ENCODE measurements around the gene DBP.
"Not testable (repeated sequence)": the region's sequence is repeated elsewhere in the genome, so short reads cannot be mapped to it uniquely, and the experiment has no call there.

DNA sequence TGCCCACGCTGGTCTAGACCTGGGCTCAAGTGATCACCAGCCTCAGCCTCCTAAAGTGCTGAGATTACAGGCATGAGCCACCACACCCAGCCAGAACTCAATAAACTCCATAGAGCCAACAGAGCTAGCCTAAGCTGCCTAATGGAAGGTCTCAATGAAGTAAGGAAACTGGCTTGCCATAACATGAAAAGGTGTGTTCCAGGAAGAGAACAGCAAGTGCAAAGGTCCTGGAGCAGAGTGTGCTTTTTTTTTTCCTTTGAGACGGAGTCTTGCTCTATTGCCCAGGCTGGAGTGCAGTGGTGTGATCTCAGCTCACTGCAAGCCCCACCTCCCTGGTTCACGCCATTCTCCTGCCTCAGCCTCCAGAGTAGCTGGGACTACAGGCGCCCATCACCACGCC lies 20.6 kb upstream of the DBP start:
- TF ChIP-seq POLR2A (IDR thresholded peaks at IDR 0.05) = not testable (repeated sequence)
- TF ChIP-seq, protein P1, sequence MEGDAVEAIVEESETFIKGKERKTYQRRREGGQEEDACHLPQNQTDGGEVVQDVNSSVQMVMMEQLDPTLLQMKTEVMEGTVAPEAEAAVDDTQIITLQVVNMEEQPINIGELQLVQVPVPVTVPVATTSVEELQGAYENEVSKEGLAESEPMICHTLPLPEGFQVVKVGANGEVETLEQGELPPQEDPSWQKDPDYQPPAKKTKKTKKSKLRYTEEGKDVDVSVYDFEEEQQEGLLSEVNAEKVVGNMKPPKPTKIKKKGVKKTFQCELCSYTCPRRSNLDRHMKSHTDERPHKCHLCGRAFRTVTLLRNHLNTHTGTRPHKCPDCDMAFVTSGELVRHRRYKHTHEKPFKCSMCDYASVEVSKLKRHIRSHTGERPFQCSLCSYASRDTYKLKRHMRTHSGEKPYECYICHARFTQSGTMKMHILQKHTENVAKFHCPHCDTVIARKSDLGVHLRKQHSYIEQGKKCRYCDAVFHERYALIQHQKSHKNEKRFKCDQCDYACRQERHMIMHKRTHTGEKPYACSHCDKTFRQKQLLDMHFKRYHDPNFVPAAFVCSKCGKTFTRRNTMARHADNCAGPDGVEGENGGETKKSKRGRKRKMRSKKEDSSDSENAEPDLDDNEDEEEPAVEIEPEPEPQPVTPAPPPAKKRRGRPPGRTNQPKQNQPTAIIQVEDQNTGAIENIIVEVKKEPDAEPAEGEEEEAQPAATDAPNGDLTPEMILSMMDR (IDR thresholded peaks at IDR 0.05) = not testable (repeated sequence)
